Measurements from ENCODE around the gene GIMAP7.

GIMAP7 gene

GRCh38 chr7:150507947-150508602, 6.6 kb upstream of the GIMAP7 start:
- CTCF ChIA-PET = no interaction called here

GRCh38 chr7:150511048-150511447, 3.6 kb upstream of the GIMAP7 start:
- ChIA-PET POLR2A (no interaction called here), CTCF (no interaction called here)
- Histone ChIP-seq H3K36me3 (ENCODE audit: control insufficient read depth in 2 of 2, insufficient read depth in 1 of 2, low read length in 2 of 2) (no peaks in the 10 kb centered on the region), H3K4me1 (ENCODE audit: control insufficient read depth, insufficient read depth, low read length) (no peaks in the 10 kb centered on the region), H3K4me3 (ENCODE audit: low read depth, low read length) (no peak overlapping the region), H3K9me3 (ENCODE audit: control insufficient read depth, insufficient read depth, low read depth, low read length) (no peaks in the 10 kb centered on the region), H3K27ac (ENCODE audit: extremely low read depth, low read depth, low read length) (no peak overlapping the region)
- TF ChIP-seq ZNF785 (tag by site-specific recombination; IDR thresholded peaks at IDR 0.05) (no peak), ZBTB21 (tag by site-specific recombination; IDR thresholded peaks at IDR 0.05) (no peak), ZNF366 (tag by site-specific recombination; conservative IDR thresholded peaks at IDR 0.05) (no peak), ZNF843 (tag by site-specific recombination; IDR thresholded peaks at IDR 0.05) (no peak), ZNF776 (tag by site-specific recombination; IDR thresholded peaks at IDR 0.05; ENCODE audit: borderline replicate concordance) (no peak), ZFP37 (tag by site-specific recombination; IDR thresholded peaks at IDR 0.05) (no peak), ZNF621 (tag by site-specific recombination; IDR thresholded peaks at IDR 0.05) (no peak), ZNF184 (tag by site-specific recombination; IDR thresholded peaks at IDR 0.05) (no peak), ZBTB7A (tag by site-specific recombination; IDR thresholded peaks at IDR 0.05; ENCODE audit: low read depth) (no peak), ZNF692 (tag by site-specific recombination; IDR thresholded peaks at IDR 0.05) (no peak), ZNF777 (tag by site-specific recombination; IDR thresholded peaks at IDR 0.05; ENCODE audit: borderline replicate concordance) (no peak), ZNF830 (tag by site-specific recombination; IDR thresholded peaks at IDR 0.05; ENCODE audit: low read depth) (no peak), ZNF837 (tag by site-specific recombination; IDR thresholded peaks at IDR 0.05) (no peak), ZNF404 (tag by site-specific recombination; IDR thresholded peaks at IDR 0.05) (no peak), GFI1B (tag by site-specific recombination; IDR thresholded peaks at IDR 0.05) (no peak), ZFP41 (tag by site-specific recombination; IDR thresholded peaks at IDR 0.05; ENCODE audit: borderline replicate concordance) (no peak)
- TF ChIP-seq, protein P1, sequence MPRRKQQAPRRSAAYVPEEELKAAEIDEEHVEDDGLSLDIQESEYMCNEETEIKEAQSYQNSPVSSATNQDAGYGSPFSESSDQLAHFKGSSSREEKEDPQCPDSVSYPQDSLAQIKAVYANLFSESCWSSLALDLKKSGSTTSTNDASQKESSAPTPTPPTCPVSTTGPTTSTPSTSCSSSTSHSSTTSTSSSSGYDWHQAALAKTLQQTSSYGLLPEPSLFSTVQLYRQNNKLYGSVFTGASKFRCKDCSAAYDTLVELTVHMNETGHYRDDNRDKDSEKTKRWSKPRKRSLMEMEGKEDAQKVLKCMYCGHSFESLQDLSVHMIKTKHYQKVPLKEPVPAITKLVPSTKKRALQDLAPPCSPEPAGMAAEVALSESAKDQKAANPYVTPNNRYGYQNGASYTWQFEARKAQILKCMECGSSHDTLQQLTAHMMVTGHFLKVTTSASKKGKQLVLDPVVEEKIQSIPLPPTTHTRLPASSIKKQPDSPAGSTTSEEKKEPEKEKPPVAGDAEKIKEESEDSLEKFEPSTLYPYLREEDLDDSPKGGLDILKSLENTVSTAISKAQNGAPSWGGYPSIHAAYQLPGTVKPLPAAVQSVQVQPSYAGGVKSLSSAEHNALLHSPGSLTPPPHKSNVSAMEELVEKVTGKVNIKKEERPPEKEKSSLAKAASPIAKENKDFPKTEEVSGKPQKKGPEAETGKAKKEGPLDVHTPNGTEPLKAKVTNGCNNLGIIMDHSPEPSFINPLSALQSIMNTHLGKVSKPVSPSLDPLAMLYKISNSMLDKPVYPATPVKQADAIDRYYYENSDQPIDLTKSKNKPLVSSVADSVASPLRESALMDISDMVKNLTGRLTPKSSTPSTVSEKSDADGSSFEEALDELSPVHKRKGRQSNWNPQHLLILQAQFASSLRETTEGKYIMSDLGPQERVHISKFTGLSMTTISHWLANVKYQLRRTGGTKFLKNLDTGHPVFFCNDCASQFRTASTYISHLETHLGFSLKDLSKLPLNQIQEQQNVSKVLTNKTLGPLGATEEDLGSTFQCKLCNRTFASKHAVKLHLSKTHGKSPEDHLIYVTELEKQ (tag by site-specific recombination; IDR thresholded peaks at IDR 0.05; ENCODE audit: borderline replicate concordance) = no peak
- TF ChIP-seq, protein P2, sequence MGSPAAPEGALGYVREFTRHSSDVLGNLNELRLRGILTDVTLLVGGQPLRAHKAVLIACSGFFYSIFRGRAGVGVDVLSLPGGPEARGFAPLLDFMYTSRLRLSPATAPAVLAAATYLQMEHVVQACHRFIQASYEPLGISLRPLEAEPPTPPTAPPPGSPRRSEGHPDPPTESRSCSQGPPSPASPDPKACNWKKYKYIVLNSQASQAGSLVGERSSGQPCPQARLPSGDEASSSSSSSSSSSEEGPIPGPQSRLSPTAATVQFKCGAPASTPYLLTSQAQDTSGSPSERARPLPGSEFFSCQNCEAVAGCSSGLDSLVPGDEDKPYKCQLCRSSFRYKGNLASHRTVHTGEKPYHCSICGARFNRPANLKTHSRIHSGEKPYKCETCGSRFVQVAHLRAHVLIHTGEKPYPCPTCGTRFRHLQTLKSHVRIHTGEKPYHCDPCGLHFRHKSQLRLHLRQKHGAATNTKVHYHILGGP (tag by site-specific recombination; IDR thresholded peaks at IDR 0.05) = no peak

More at GRCh38 chr7:150507947-150508602, 6.6 kb upstream of the GIMAP7 start:
- no peaks in the 10 kb centered on the region for H3K4me1 ChIP-seq (ENCODE audit: control insufficient read depth, insufficient read depth, low read length)
- no peak overlapping the region for H3K4me3 ChIP-seq (ENCODE audit: low read depth, low read length)
- no peak overlapping the region for H3K27ac ChIP-seq (ENCODE audit: extremely low read depth, low read depth, low read length)
- no peak for TF ChIP-seq ZNF398 (tag by site-specific recombination; IDR thresholded peaks at IDR 0.05)
- no peak for TF ChIP-seq MZF1 (tag by site-specific recombination; IDR thresholded peaks at IDR 0.05; ENCODE audit: borderline replicate concordance)
- no peaks in the 10 kb centered on the region for H3K36me3 ChIP-seq (ENCODE audit: control insufficient read depth in 2 of 2, insufficient read depth in 1 of 2, low read length in 2 of 2)
- POLR2A ChIA-PET = no interaction called here
- no peaks in the 10 kb centered on the region for H3K9me3 ChIP-seq (ENCODE audit: control insufficient read depth, insufficient read depth, low read depth, low read length)
